ENCODE results near the gene ISLR2.

ISLR2 gene

GRCh38 chr15:74134387-74135027, 4.1 kb downstream of the ISLR2 start:
- H3K9me3 Mint-ChIP-seq = no peaks in the 10 kb centered on the region
- peaks cover 16% of the 10 kb centered on the region for H3K4me1 Mint-ChIP-seq (ENCODE audit: low read depth)
- H3K27ac Mint-ChIP-seq = peak overlapping the region; percentile 74
- H3K27me3 Mint-ChIP-seq (ENCODE audit: low read depth) = peaks cover 96% of the 10 kb centered on the region
- H3K4me3 Mint-ChIP-seq = no peak overlapping the region
- peaks cover 9% of the 10 kb centered on the region for H3K36me3 Mint-ChIP-seq (ENCODE audit: low read depth)

- H3K36me3 Mint-ChIP-seq (ENCODE audit: low read depth) = peaks cover 9% of the 10 kb centered on the region
- peak overlapping the region; percentile 70 for H3K27ac Mint-ChIP-seq
- H3K9me3 Mint-ChIP-seq = no peaks in the 10 kb centered on the region
- H3K4me3 Mint-ChIP-seq = peak overlapping the region; percentile 12
- peaks cover 14% of the 10 kb centered on the region for H3K4me1 Mint-ChIP-seq (ENCODE audit: low read depth)
- H3K27me3 Mint-ChIP-seq (ENCODE audit: low read depth) = peaks cover 94% of the 10 kb centered on the region
Observed at GRCh38 chr15:74135041-74135565, 4.7 kb downstream of the ISLR2 start.

- Mint-ChIP-seq H3K27ac (no peak overlapping the region), H3K4me1 (ENCODE audit: low read depth) (peaks cover 12% of the 10 kb centered on the region), H3K27me3 (ENCODE audit: low read depth) (peaks cover 93% of the 10 kb centered on the region), H3K36me3 (ENCODE audit: low read depth) (peaks cover 8% of the 10 kb centered on the region), H3K4me3 (peak overlapping the region; percentile 44), H3K9me3 (no peaks in the 10 kb centered on the region)
Observed at GRCh38 chr15:74136540-74136813, 6.1 kb downstream of the ISLR2 start.

- Mint-ChIP-seq H3K27me3 (ENCODE audit: low read depth) (peaks cover 92% of the 10 kb centered on the region), H3K36me3 (ENCODE audit: low read depth) (peaks cover 3% of the 10 kb centered on the region), H3K4me3 (peak overlapping the region; percentile 44), H3K27ac (no peak overlapping the region), H3K9me3 (no peaks in the 10 kb centered on the region), H3K4me1 (ENCODE audit: low read depth) (peaks cover 10% of the 10 kb centered on the region)
Observed at GRCh38 chr15:74136814-74137536, 6.6 kb downstream of the ISLR2 start.

GRCh38 chr15:74137537-74137894, 7.1 kb downstream of the ISLR2 start:
- Mint-ChIP-seq H3K27ac (no peak overlapping the region), H3K36me3 (ENCODE audit: low read depth) (peaks cover 1% of the 10 kb centered on the region), H3K9me3 (no peaks in the 10 kb centered on the region), H3K27me3 (ENCODE audit: low read depth) (peaks cover 88% of the 10 kb centered on the region), H3K4me3 (no peak overlapping the region), H3K4me1 (ENCODE audit: low read depth) (peaks cover 10% of the 10 kb centered on the region)

GRCh38 chr15:74138642-74139041, 8.3 kb downstream of the ISLR2 start:
- Mint-ChIP-seq H3K4me3 (no peak overlapping the region), H3K9me3 (no peaks in the 10 kb centered on the region), H3K36me3 (ENCODE audit: low read depth) (peaks cover 1% of the 10 kb centered on the region), H3K27ac (no peak overlapping the region), H3K27me3 (ENCODE audit: low read depth) (peaks cover 80% of the 10 kb centered on the region), H3K4me1 (ENCODE audit: low read depth) (peaks cover 10% of the 10 kb centered on the region)

- no peak overlapping the region for H3K4me3 Mint-ChIP-seq
- no peak overlapping the region for H3K27ac Mint-ChIP-seq
- H3K4me1 Mint-ChIP-seq (ENCODE audit: low read depth) = peaks cover 5% of the 10 kb centered on the region
- no peaks in the 10 kb centered on the region for H3K36me3 Mint-ChIP-seq (ENCODE audit: low read depth)
- H3K27me3 Mint-ChIP-seq (ENCODE audit: low read depth) = peaks cover 74% of the 10 kb centered on the region
- no peaks in the 10 kb centered on the region for H3K9me3 Mint-ChIP-seq
Observed at GRCh38 chr15:74141591-74141990, 11.2 kb downstream of the ISLR2 start.

GRCh38 chr15:74144153-74144775, 13.9 kb downstream of the ISLR2 start:
- Mint-ChIP-seq H3K4me1 (ENCODE audit: low read depth) (no peaks in the 10 kb centered on the region), H3K27ac (no peak overlapping the region), H3K9me3 (no peaks in the 10 kb centered on the region), H3K4me3 (no peak overlapping the region), H3K27me3 (ENCODE audit: low read depth) (peaks cover 62% of the 10 kb centered on the region), H3K36me3 (ENCODE audit: low read depth) (no peaks in the 10 kb centered on the region)

- Mint-ChIP-seq H3K4me1 (ENCODE audit: low read depth) (no peaks in the 10 kb centered on the region), H3K36me3 (ENCODE audit: low read depth) (no peaks in the 10 kb centered on the region), H3K27ac (no peak overlapping the region), H3K27me3 (ENCODE audit: low read depth) (peaks cover 58% of the 10 kb centered on the region), H3K4me3 (no peak overlapping the region), H3K9me3 (no peaks in the 10 kb centered on the region)
Observed at GRCh38 chr15:74146277-74146800, 16.0 kb downstream of the ISLR2 start.

GRCh38 chr15:74147051-74147450, 16.7 kb downstream of the ISLR2 start:
- no peaks in the 10 kb centered on the region for H3K36me3 Mint-ChIP-seq (ENCODE audit: low read depth)
- no peaks in the 10 kb centered on the region for H3K9me3 Mint-ChIP-seq
- no peak overlapping the region for H3K27ac Mint-ChIP-seq
- no peak overlapping the region for H3K4me3 Mint-ChIP-seq
- H3K4me1 Mint-ChIP-seq (ENCODE audit: low read depth) = no peaks in the 10 kb centered on the region
- H3K27me3 Mint-ChIP-seq (ENCODE audit: low read depth) = peaks cover 60% of the 10 kb centered on the region

GRCh38 chr15:74155766-74156417, 25.5 kb downstream of the ISLR2 start:
- Mint-ChIP-seq H3K4me3 (no peak overlapping the region), H3K27ac (no peak overlapping the region), H3K36me3 (ENCODE audit: low read depth) (no peaks in the 10 kb centered on the region), H3K9me3 (no peaks in the 10 kb centered on the region), H3K27me3 (ENCODE audit: low read depth) (peaks cover 34% of the 10 kb centered on the region), H3K4me1 (ENCODE audit: low read depth) (peaks cover 20% of the 10 kb centered on the region)

- Mint-ChIP-seq H3K27me3 (ENCODE audit: low read depth) (peaks cover 25% of the 10 kb centered on the region), H3K27ac (no peak overlapping the region), H3K9me3 (no peaks in the 10 kb centered on the region), H3K36me3 (ENCODE audit: low read depth) (no peaks in the 10 kb centered on the region), H3K4me1 (ENCODE audit: low read depth) (peaks cover 20% of the 10 kb centered on the region), H3K4me3 (no peak overlapping the region)
Observed at GRCh38 chr15:74156678-74157411, 26.5 kb downstream of the ISLR2 start.

- Mint-ChIP-seq H3K27ac (no peak overlapping the region), H3K27me3 (ENCODE audit: low read depth) (peaks cover 24% of the 10 kb centered on the region), H3K9me3 (no peaks in the 10 kb centered on the region), H3K36me3 (ENCODE audit: low read depth) (no peaks in the 10 kb centered on the region), H3K4me3 (no peak overlapping the region), H3K4me1 (ENCODE audit: low read depth) (peaks cover 20% of the 10 kb centered on the region)
Observed at GRCh38 chr15:74157868-74158827, 27.8 kb downstream of the ISLR2 start.

All from T-helper 1 cell treated with Interleukin-12 subunit alpha and Interleukin-12 subunit beta and Interleukin-4 antibody, amounts not matched to agents 30 μg/mL and 1 μg/mL, for 36 hours (primary cell).